ENCODE measurements around the gene SLC2A4.
"Not testable (repeated sequence)": the region's sequence is repeated elsewhere in the genome, so short reads cannot be mapped to it uniquely, and the experiment has no call there.

DNA sequence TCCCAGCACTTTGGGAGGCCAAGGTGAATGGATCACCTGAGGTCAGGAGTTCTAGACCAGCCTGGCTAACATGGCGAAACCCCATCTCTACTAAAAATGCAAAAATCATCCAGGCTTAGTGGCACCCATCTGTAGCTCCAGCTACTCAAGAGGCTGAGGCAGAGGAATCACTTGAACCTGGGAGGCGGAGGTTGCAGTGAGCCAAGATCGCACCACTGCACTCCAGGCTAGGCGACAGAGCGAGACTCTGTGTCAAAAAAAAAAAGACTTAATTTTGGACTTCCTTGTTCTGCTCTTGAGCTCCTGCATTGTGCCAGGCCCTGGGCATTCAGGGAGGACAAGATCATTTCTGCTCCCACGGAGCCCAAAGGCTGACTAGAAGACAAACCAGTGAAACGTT, 56.1 kb downstream of the SLC2A4 start:
- TF ChIP-seq, protein P1, sequence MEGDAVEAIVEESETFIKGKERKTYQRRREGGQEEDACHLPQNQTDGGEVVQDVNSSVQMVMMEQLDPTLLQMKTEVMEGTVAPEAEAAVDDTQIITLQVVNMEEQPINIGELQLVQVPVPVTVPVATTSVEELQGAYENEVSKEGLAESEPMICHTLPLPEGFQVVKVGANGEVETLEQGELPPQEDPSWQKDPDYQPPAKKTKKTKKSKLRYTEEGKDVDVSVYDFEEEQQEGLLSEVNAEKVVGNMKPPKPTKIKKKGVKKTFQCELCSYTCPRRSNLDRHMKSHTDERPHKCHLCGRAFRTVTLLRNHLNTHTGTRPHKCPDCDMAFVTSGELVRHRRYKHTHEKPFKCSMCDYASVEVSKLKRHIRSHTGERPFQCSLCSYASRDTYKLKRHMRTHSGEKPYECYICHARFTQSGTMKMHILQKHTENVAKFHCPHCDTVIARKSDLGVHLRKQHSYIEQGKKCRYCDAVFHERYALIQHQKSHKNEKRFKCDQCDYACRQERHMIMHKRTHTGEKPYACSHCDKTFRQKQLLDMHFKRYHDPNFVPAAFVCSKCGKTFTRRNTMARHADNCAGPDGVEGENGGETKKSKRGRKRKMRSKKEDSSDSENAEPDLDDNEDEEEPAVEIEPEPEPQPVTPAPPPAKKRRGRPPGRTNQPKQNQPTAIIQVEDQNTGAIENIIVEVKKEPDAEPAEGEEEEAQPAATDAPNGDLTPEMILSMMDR (conservative IDR thresholded peaks at IDR 0.05): not testable (repeated sequence)
- TF ChIP-seq ZFX (IDR thresholded peaks at IDR 0.05): not testable (repeated sequence)
